Mammary epithelial cell (primary cell): Measurements from ENCODE around the gene ARID3A.

Experiments
- EZH2 ChIP-seq: IDR thresholded peaks from 2 replicates; pipeline ENCODE4 v1.6.1; 2012; ENCODE audit warnings: low read length, inconsistent platforms, borderline replicate concordance
- TF ChIP-seq, protein P1 (sequence below), 2 donors: IDR thresholded peaks in 1 of 2; conservative IDR thresholded peaks in 1 of 2; 2 replicates each; pipeline ENCODE4 v1.5.1; 2011 to 2012; ENCODE audit warnings: inconsistent platforms in 2 of 2, low read length in 2 of 2, mild to moderate bottlenecking in 2 of 2, control low read depth in 1 of 2, low read depth in 1 of 2; ENCODE audit not compliant: insufficient read depth in 1 of 2; ENCODE audit errors: extremely low read depth in 1 of 2

DNA sequence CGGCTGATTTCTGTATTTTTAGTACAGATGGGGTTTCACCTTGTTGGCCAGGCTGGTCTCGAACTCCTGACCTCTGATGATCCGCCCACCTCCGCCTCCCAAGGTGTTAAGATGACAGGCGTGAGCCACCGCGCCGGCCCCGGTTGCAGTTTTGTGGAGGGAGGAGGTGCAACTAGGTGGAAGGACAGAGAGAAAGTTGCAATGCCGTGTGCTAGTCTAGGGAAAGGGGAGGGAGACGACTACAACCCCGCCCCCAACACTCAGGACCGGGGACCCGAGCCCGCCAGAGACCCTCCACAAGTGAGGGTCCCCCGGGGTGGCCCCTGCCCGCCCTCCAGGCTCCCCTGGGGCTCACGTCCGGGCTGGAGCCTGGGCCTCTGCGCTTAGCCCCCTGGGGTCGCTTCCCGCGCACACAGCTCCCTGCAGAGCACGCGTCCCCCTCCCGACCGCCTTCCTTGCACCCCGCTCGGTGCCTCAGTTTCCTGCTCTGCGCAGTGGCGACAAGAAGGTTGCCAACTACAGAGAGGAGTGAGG lies 1.2 kb upstream of the ARID3A start:
- no peak for TF ChIP-seq EZH2
- TF ChIP-seq, protein P1, sequence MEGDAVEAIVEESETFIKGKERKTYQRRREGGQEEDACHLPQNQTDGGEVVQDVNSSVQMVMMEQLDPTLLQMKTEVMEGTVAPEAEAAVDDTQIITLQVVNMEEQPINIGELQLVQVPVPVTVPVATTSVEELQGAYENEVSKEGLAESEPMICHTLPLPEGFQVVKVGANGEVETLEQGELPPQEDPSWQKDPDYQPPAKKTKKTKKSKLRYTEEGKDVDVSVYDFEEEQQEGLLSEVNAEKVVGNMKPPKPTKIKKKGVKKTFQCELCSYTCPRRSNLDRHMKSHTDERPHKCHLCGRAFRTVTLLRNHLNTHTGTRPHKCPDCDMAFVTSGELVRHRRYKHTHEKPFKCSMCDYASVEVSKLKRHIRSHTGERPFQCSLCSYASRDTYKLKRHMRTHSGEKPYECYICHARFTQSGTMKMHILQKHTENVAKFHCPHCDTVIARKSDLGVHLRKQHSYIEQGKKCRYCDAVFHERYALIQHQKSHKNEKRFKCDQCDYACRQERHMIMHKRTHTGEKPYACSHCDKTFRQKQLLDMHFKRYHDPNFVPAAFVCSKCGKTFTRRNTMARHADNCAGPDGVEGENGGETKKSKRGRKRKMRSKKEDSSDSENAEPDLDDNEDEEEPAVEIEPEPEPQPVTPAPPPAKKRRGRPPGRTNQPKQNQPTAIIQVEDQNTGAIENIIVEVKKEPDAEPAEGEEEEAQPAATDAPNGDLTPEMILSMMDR (conservative IDR thresholded peaks at IDR 0.05 in 1 of 2, IDR thresholded peaks at IDR 0.05 in 1 of 2; ENCODE audit: extremely low read depth in 1 of 2, insufficient read depth in 1 of 2, low read depth in 1 of 2, low read length in 2 of 2), result no peak
